ENCODE data around the gene NAALADL1. TPM values are rescaled to one million over a fixed set of nuclear protein-coding genes. Genes with fewer than 3 reads are reported as not detected.
"Not testable (repeated sequence)": the region's sequence is repeated elsewhere in the genome, so short reads cannot be mapped to it uniquely, and the experiment has no call there.

Gene NAALADL1
- total RNA-seq, 2 donors from 2014 or later, result 25.0 to 31.6 TPM

- ATAC-seq (replicated peaks in 1 of 2), result no peak
- Mint-ChIP-seq H3K36me3 (ENCODE audit: insufficient read depth in 2 of 2) (no peaks in the 10 kb centered on the region), H3K27ac (no peak overlapping the region), H3K9me3 (no peaks in the 10 kb centered on the region), H3K4me3 (no peak overlapping the region), H3K27me3 (ENCODE audit: low read depth) (no peaks in the 10 kb centered on the region), H3K4me1 (ENCODE audit: low read depth) (peaks cover 9% of the 10 kb centered on the region)
- no peak for DNase-seq
These were observed 49.5 kb downstream of the NAALADL1 start for GRCh38 chr11:65008873-65009272.

GRCh38 chr11:65008016-65008415 is 50.3 kb downstream of the NAALADL1 start:
- H3K9me3 Mint-ChIP-seq, result no peaks in the 10 kb centered on the region
- no peaks in the 10 kb centered on the region for H3K27me3 Mint-ChIP-seq (ENCODE audit: low read depth)
- no peak for ATAC-seq (replicated peaks in 1 of 2)

GRCh38 chr11:65003968-65004367 is 54.4 kb downstream of the NAALADL1 start:
- H3K4me3 Mint-ChIP-seq; H3K36me3 Mint-ChIP-seq (ENCODE audit: insufficient read depth in 2 of 2); ATAC-seq (replicated peaks in 1 of 2); DNase-seq; H3K4me1 Mint-ChIP-seq (ENCODE audit: low read depth); H3K9me3 Mint-ChIP-seq; H3K27ac Mint-ChIP-seq; H3K27me3 Mint-ChIP-seq (ENCODE audit: low read depth): not testable (repeated sequence)

More at GRCh38 chr11:65008016-65008415, 50.3 kb downstream of the NAALADL1 start:
- H3K36me3 Mint-ChIP-seq (ENCODE audit: insufficient read depth in 2 of 2), result no peaks in the 10 kb centered on the region
- DNase-seq, result no peak
- no peak overlapping the region for H3K27ac Mint-ChIP-seq
- peaks cover 3% of the 10 kb centered on the region for H3K4me1 Mint-ChIP-seq (ENCODE audit: low read depth)
- H3K4me3 Mint-ChIP-seq, result no peak overlapping the region

- Mint-ChIP-seq H3K27me3 (ENCODE audit: low read depth) (no peaks in the 10 kb centered on the region), H3K36me3 (ENCODE audit: insufficient read depth in 2 of 2) (no peaks in the 10 kb centered on the region), H3K4me3 (no peak overlapping the region), H3K9me3 (no peaks in the 10 kb centered on the region), H3K4me1 (ENCODE audit: low read depth) (peaks cover 8% of the 10 kb centered on the region), H3K27ac (no peak overlapping the region)
- DNase-seq (no peak), ATAC-seq (replicated peaks in 1 of 2) (no peak)
These were observed 55.1 kb downstream of the NAALADL1 start for GRCh38 chr11:65003282-65003681.

- Mint-ChIP-seq H3K27me3 (ENCODE audit: low read depth) (no peaks in the 10 kb centered on the region), H3K27ac (no peak overlapping the region), H3K4me3 (no peak overlapping the region), H3K4me1 (ENCODE audit: low read depth) (peaks cover 10% of the 10 kb centered on the region), H3K9me3 (no peaks in the 10 kb centered on the region), H3K36me3 (ENCODE audit: insufficient read depth in 2 of 2) (no peaks in the 10 kb centered on the region)
- ATAC-seq (replicated peaks in 1 of 2) (no peak), DNase-seq (no peak)
These were observed 55.6 kb downstream of the NAALADL1 start for GRCh38 chr11:65002706-65003105.

GRCh38 chr11:64999478-64999877 is 58.9 kb downstream of the NAALADL1 start:
- no peak for DNase-seq
- H3K4me3 Mint-ChIP-seq, result no peak overlapping the region
- no peak overlapping the region for H3K27ac Mint-ChIP-seq
- no peaks in the 10 kb centered on the region for H3K9me3 Mint-ChIP-seq
- peaks cover 16% of the 10 kb centered on the region for H3K4me1 Mint-ChIP-seq (ENCODE audit: low read depth)
- no peak for ATAC-seq (replicated peaks in 1 of 2)
- peaks cover 10% of the 10 kb centered on the region for H3K27me3 Mint-ChIP-seq (ENCODE audit: low read depth)
- no peaks in the 10 kb centered on the region for H3K36me3 Mint-ChIP-seq (ENCODE audit: insufficient read depth in 2 of 2)

- Mint-ChIP-seq H3K27ac (peak overlapping the region; percentile 83), H3K4me3 (peak overlapping the region; percentile 29 to 80), H3K9me3 (no peaks in the 10 kb centered on the region), H3K36me3 (ENCODE audit: insufficient read depth in 2 of 2) (no peaks in the 10 kb centered on the region), H3K27me3 (ENCODE audit: low read depth) (peaks cover 10% of the 10 kb centered on the region), H3K4me1 (ENCODE audit: low read depth) (peaks cover 16% of the 10 kb centered on the region)
- DNase-seq (no peak), ATAC-seq (replicated peaks in 1 of 2) (peak in 1 of 2 donors; percentile 57)
These were observed 59.5 kb downstream of the NAALADL1 start for GRCh38 chr11:64998690-64999431.

GRCh38 chr11:64998141-64998540 is 60.2 kb downstream of the NAALADL1 start:
- ATAC-seq (replicated peaks in 1 of 2), result peak; percentile 41 to 59
- Mint-ChIP-seq H3K4me3 (peak overlapping the region; percentile 29 to 80), H3K27ac (peak overlapping the region; percentile 83), H3K36me3 (ENCODE audit: insufficient read depth in 2 of 2) (no peaks in the 10 kb centered on the region), H3K9me3 (no peaks in the 10 kb centered on the region), H3K4me1 (ENCODE audit: low read depth) (peaks cover 16% of the 10 kb centered on the region), H3K27me3 (ENCODE audit: low read depth) (peaks cover 10% of the 10 kb centered on the region)
- peak; percentile 10 to 16 for DNase-seq

GRCh38 chr11:64996710-64997380 is 61.5 kb downstream of the NAALADL1 start, which contains the start of gene BATF2:
BATF2 (minus strand) TSS chr11:64996971; CDS start chr11:64996914, 57 bp downstream.
- H3K36me3 Mint-ChIP-seq (ENCODE audit: insufficient read depth in 2 of 2), result no peaks in the 10 kb centered on the region
- H3K27me3 Mint-ChIP-seq (ENCODE audit: low read depth), result peaks cover 15% of the 10 kb centered on the region
- H3K27ac Mint-ChIP-seq, result no peak within 1 kb of the TSS
- peaks cover 16% of the 10 kb centered on the region for H3K4me1 Mint-ChIP-seq (ENCODE audit: low read depth)
- ATAC-seq (replicated peaks in 1 of 2) (peak; percentile 40 to 58), DNase-seq (peak in 1 of 2 donors; percentile 10)
- H3K9me3 Mint-ChIP-seq, result no peaks in the 10 kb centered on the region
- peak within 1 kb of the TSS in 1 of 2 donors; percentile 15 for H3K4me3 Mint-ChIP-seq

GRCh38 chr11:64996327-64996709 is 62.0 kb downstream of the NAALADL1 start:
- Mint-ChIP-seq H3K27ac (no peak overlapping the region), H3K36me3 (ENCODE audit: insufficient read depth in 2 of 2) (no peaks in the 10 kb centered on the region), H3K27me3 (ENCODE audit: low read depth) (peaks cover 15% of the 10 kb centered on the region), H3K9me3 (no peaks in the 10 kb centered on the region), H3K4me1 (ENCODE audit: low read depth) (peaks cover 16% of the 10 kb centered on the region), H3K4me3 (no peak overlapping the region)
- ATAC-seq (replicated peaks in 1 of 2) (no peak), DNase-seq (no peak)

Other genes with a start within 250 kb of the NAALADL1 start
- 10 to 100 TPM; 33.8 to 36.3 TPM for gene MEN1, start 248.0 kb downstream of the NAALADL1 start, total RNA-seq
- gene CDC42BPG, start 213.9 kb downstream of the NAALADL1 start, total RNA-seq, result 1 to 10 TPM; 1.1 to 1.5 TPM
- gene EHD1, start 179.9 kb downstream of the NAALADL1 start, total RNA-seq, result 100 to 1,000 TPM; 136 to 159 TPM
- 10 to 100 TPM; 20.9 to 27.0 TPM for gene ATG2A, start 141.3 kb downstream of the NAALADL1 start, total RNA-seq
- 10 to 100 TPM; 15.0 to 24.0 TPM for gene PPP2R5B, start 133.9 kb downstream of the NAALADL1 start, total RNA-seq
- under 1 TPM; 0.58 to 0.81 TPM for gene GPHA2, start 122.7 kb downstream of the NAALADL1 start, total RNA-seq
- 1 to 10 TPM; 1.7 to 2.7 TPM for gene MAJIN, start 86.4 kb downstream of the NAALADL1 start, total RNA-seq
- under 1 TPM; 0.31 to 0.39 TPM for gene BATF2, start 61.6 kb downstream of the NAALADL1 start, total RNA-seq
- 100 to 1,000 TPM in 1 of 2 donors, 10 to 100 TPM in 1; 96.0 to 101 TPM for gene ARL2, start 44.4 kb downstream of the NAALADL1 start, total RNA-seq
- 10 to 100 TPM; 31.5 to 38.7 TPM for gene SNX15, start 31.1 kb downstream of the NAALADL1 start, total RNA-seq
- 10 to 100 TPM; 18.1 to 21.6 TPM for gene SAC3D1, start 17.3 kb downstream of the NAALADL1 start, total RNA-seq
- 100 to 1,000 TPM; 139 to 174 TPM for gene CDCA5, start 25.5 kb upstream of the NAALADL1 start, total RNA-seq
- gene ZFPL1, start 25.7 kb upstream of the NAALADL1 start, total RNA-seq, result 10 to 100 TPM; 44.2 to 46.5 TPM
- 100 to 1,000 TPM; 118 to 119 TPM for gene VPS51, start 37.7 kb upstream of the NAALADL1 start, total RNA-seq
- gene TM7SF2, start 53.3 kb upstream of the NAALADL1 start, total RNA-seq, result 10 to 100 TPM; 22.8 to 26.8 TPM
- gene ZNHIT2, start 59.1 kb upstream of the NAALADL1 start, total RNA-seq, result 10 to 100 TPM in 1 of 2 donors, 1 to 10 TPM in 1; 9.9 to 10.4 TPM
- gene FAU, start 63.6 kb upstream of the NAALADL1 start, total RNA-seq, result 1,000 to 10,000 TPM; 1,144 to 1,164 TPM
- gene MRPL49, start 63.8 kb upstream of the NAALADL1 start, total RNA-seq, result 10 to 100 TPM; 73.6 to 89.8 TPM
- 10 to 100 TPM; 45.8 to 53.1 TPM for gene SYVN1, start 76.0 kb upstream of the NAALADL1 start, total RNA-seq
- not detected for gene SPDYC, start 111.7 kb upstream of the NAALADL1 start, total RNA-seq
- gene CAPN1, start 123.4 kb upstream of the NAALADL1 start, total RNA-seq, result 100 to 1,000 TPM in 1 of 2 donors, 10 to 100 TPM in 1; 99.1 to 114 TPM
- 10 to 100 TPM; 54.2 to 67.0 TPM for gene POLA2, start 203.4 kb upstream of the NAALADL1 start, total RNA-seq